Measurements from ENCODE around the gene BUB1B.

DNA sequence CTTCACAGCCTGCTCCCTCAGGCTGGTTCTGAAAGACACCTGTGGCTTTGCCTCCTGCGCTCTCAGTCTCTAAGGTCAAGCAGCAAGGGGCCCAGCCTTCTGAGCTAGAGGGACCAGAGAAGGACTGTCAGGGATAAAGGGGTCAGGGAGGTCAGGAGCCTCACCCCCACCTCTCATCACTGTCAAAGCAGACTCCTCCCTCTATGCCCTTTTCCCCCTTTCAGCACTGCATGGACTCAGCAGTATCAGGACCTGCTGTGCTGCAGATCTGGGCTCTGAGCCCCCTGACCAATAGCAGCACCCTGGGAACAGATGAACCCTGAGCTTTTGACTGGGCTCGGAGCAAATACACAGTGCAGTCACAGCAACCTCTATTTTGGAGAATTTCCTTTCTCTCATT, 49.0 kb upstream of the BUB1B start:
- TF ChIP-seq, protein P1, sequence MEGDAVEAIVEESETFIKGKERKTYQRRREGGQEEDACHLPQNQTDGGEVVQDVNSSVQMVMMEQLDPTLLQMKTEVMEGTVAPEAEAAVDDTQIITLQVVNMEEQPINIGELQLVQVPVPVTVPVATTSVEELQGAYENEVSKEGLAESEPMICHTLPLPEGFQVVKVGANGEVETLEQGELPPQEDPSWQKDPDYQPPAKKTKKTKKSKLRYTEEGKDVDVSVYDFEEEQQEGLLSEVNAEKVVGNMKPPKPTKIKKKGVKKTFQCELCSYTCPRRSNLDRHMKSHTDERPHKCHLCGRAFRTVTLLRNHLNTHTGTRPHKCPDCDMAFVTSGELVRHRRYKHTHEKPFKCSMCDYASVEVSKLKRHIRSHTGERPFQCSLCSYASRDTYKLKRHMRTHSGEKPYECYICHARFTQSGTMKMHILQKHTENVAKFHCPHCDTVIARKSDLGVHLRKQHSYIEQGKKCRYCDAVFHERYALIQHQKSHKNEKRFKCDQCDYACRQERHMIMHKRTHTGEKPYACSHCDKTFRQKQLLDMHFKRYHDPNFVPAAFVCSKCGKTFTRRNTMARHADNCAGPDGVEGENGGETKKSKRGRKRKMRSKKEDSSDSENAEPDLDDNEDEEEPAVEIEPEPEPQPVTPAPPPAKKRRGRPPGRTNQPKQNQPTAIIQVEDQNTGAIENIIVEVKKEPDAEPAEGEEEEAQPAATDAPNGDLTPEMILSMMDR (IDR thresholded peaks at IDR 0.05; ENCODE audit: low read depth, low read length), result no peak
- no peak for TF ChIP-seq EZH2phosphoT487 (IDR thresholded peaks at IDR 0.05; ENCODE audit: low read depth)
